Suprapubic skin (tissue), 4 donors: Measurements from ENCODE around the gene PITX3. TPM values are rescaled to one million over a fixed set of nuclear protein-coding genes. Genes with fewer than 3 reads are reported as not detected.
"Not testable (repeated sequence)": the region's sequence is repeated elsewhere in the genome, so short reads cannot be mapped to it uniquely, and the experiment has no call there.

ENCODE experiments used
- DNase-seq, 2 donors: peaks; one replicate each; pipeline ENCODE4 v3.0.0-alpha.2; 2019; ENCODE audit warnings: low spot score in 2 of 2
- H3K27ac ChIP-seq: fragments of 200-600 bp; sonication (generic); one replicate; pipeline ENCODE4 v1.5.1; 2019
- H3K27me3 ChIP-seq: fragments of 200-600 bp; sonication (generic); one replicate; pipeline ENCODE4 v1.5.1; 2019
- H3K36me3 ChIP-seq: fragments of 200-600 bp; sonication (generic); one replicate; pipeline ENCODE4 v1.5.1; 2019
- H3K4me1 ChIP-seq: fragments of 200-600 bp; sonication (generic); one replicate; pipeline ENCODE4 v1.5.1; 2019
- H3K4me3 ChIP-seq: fragments of 200-600 bp; sonication (generic); one replicate; pipeline ENCODE4 v1.5.1; 2019; ENCODE audit warnings: mild to moderate bottlenecking
- H3K9me3 ChIP-seq: fragments of 200-600 bp; sonication (generic); one replicate; pipeline ENCODE4 v1.5.1; 2019
- EP300 ChIP-seq: sonication (generic); formaldehyde crosslinking; IDR thresholded peaks from one replicate; pipeline ENCODE4 v1.6.1; 2017; ENCODE audit warnings: antibody characterized with exemption
- POLR2A ChIP-seq, 2 donors: fragments of 450-650 bp; IDR thresholded peaks; one replicate each; pipeline ENCODE4 v1.6.1; 2017; ENCODE audit warnings: antibody characterized with exemption in 2 of 2, mild to moderate bottlenecking in 2 of 2, moderate library complexity in 2 of 2
- POLR2AphosphoS5 ChIP-seq, 3 donors: sonication (generic); formaldehyde crosslinking; IDR thresholded peaks; one replicate each; pipeline ENCODE4 v1.6.1; 2017; ENCODE audit warnings: antibody characterized with exemption in 3 of 3
- WGBS: methylation state at CpG from one replicate; pipeline ENCODE4 v1.1.5; 2018; 5-methylcytosine and 5-hydroxymethylcytosine counted together
- total RNA-seq, 4 donors: library from RNA; depleted of rRNA; stranded (reverse); fragments of >200 nt; gene quantifications; one replicate each; pipeline ENCODE4 v1.1.0, GENCODE V29; 2016
- TF ChIP-seq, protein P1 (sequence below), 2 donors: fragments of 200-600 bp in 1 of 2; fragments of 450-650 bp in 1 of 2; sonication (generic) in 1 of 2; IDR thresholded peaks; one replicate each; pipeline ENCODE4 v1.5.1; 2016 to 2019; ENCODE audit warnings: antibody characterized with exemption in 2 of 2, mild to moderate bottlenecking in 1 of 2, moderate library complexity in 1 of 2

The PITX3 gene
- total RNA-seq, 4 donors from 2014 or later = not detected

DNA sequence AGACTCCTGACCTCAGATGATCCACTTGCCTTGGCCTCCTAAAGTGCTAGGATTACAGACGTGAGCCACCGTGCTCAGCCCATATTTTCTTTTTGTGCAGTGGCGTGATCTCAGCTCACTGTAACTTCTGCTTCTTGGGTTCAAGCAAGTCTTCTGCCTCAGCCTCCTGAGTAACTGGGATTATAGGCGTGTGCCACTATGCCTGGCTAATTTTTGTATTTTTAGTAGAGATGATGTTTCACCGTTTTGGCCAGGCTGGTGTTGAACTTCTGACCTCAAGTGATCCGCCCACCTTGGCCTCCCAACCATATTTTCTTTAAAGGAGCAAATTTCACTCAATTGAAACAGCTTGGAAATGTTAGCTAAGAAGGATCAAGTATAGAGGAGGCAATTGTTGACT is 20.5 kb upstream of the PITX3 start:
- no peak for TF ChIP-seq POLR2A (IDR thresholded peaks at IDR 0.05)
- TF ChIP-seq EP300 = no peak
- no peak for TF ChIP-seq POLR2AphosphoS5 (IDR thresholded peaks at IDR 0.05)
- TF ChIP-seq, protein P1, sequence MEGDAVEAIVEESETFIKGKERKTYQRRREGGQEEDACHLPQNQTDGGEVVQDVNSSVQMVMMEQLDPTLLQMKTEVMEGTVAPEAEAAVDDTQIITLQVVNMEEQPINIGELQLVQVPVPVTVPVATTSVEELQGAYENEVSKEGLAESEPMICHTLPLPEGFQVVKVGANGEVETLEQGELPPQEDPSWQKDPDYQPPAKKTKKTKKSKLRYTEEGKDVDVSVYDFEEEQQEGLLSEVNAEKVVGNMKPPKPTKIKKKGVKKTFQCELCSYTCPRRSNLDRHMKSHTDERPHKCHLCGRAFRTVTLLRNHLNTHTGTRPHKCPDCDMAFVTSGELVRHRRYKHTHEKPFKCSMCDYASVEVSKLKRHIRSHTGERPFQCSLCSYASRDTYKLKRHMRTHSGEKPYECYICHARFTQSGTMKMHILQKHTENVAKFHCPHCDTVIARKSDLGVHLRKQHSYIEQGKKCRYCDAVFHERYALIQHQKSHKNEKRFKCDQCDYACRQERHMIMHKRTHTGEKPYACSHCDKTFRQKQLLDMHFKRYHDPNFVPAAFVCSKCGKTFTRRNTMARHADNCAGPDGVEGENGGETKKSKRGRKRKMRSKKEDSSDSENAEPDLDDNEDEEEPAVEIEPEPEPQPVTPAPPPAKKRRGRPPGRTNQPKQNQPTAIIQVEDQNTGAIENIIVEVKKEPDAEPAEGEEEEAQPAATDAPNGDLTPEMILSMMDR (IDR thresholded peaks at IDR 0.05) = no peak
- DNase-seq = no peak
- H3K27ac ChIP-seq = no peak overlapping the region
- H3K4me1 ChIP-seq = no peaks in the 10 kb centered on the region
- 65% methylated on average over 6 of the region's 6 CpGs for WGBS
- H3K36me3 ChIP-seq = peaks cover 18% of the 10 kb centered on the region
- no peaks in the 10 kb centered on the region for H3K27me3 ChIP-seq
- H3K4me3 ChIP-seq = no peak overlapping the region
- no peaks in the 10 kb centered on the region for H3K9me3 ChIP-seq

DNA sequence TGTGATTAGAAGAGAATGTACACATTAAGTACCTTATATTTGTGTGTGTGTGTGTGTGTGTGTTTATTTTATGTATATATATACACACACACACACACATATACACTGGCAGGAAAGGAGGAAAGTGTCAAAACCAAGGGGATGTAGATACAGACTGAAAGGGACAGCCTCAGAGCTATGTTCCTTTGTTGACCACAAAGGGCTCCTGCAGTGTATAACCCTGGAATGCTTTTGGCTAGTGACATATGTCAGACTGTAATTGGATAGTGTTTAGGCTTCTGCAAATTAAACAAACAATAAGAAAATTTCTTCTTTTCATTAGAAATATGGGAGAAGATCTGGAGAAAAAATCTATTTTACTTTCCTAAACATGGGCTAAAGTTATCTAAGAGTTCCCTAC is 19.9 kb upstream of the PITX3 start:
- no peak for TF ChIP-seq EP300
- TF ChIP-seq, protein P1 (IDR thresholded peaks at IDR 0.05) = no peak
- no peak for TF ChIP-seq POLR2A (IDR thresholded peaks at IDR 0.05)
- no peak for TF ChIP-seq POLR2AphosphoS5 (IDR thresholded peaks at IDR 0.05)
- Histone ChIP-seq H3K9me3 (no peaks in the 10 kb centered on the region), H3K27me3 (no peaks in the 10 kb centered on the region), H3K36me3 (peaks cover 18% of the 10 kb centered on the region), H3K4me1 (no peaks in the 10 kb centered on the region), H3K27ac (no peak overlapping the region), H3K4me3 (no peak overlapping the region)
- DNase-seq = no peak

DNA sequence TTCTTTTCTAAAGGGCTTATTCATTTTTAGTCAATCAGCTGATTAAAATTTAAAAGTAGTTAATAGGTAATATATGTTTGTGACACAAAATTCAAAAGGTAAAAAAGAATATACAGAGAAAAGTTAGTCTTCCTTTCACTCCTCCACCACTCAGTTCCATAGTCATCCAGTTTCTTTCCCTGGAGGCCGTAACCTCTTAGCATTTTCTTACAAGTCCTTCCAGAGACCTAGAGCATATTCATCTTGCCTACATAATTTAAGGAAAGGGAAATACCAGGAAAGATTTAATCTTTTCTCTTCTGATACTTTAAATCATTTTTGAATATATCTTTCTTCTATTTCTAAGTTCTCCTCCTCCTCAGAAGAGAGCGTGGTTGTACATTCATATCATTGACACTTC is 14.1 kb upstream of the PITX3 start:
- H3K4me3 ChIP-seq = no peak overlapping the region
- DNase-seq = no peak
- WGBS = 86% methylated on average over 2 of the region's 2 CpGs
- H3K9me3 ChIP-seq = no peaks in the 10 kb centered on the region
- TF ChIP-seq EP300 (no peak), POLR2AphosphoS5 (IDR thresholded peaks at IDR 0.05) (no peak), POLR2A (IDR thresholded peaks at IDR 0.05) (no peak)
- TF ChIP-seq, protein P1 (IDR thresholded peaks at IDR 0.05) = no peak
- no peaks in the 10 kb centered on the region for H3K27me3 ChIP-seq
- H3K27ac ChIP-seq = no peak overlapping the region
- H3K36me3 ChIP-seq = peaks cover 6% of the 10 kb centered on the region
- peaks cover 5% of the 10 kb centered on the region for H3K4me1 ChIP-seq

DNA sequence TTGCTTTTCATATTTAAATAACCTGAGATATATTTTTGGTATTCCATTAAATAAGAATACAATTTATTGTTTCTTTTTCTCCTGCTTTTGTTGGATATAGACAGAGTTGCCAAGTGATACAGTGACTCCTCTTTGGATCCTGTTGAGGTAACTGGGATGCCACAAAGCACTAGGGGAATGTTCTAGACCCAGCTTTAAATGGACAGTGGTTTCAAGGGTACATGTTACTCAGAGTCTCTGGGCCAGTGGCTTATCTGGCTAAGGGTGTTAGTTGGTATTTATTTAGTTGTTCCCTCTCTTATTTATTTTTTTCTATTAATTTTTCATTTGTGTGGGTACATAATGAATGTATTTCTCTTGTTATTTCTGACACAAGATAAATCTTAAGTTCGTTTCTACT is 13.1 kb upstream of the PITX3 start:
- no peak for DNase-seq
- Histone ChIP-seq H3K9me3 (no peaks in the 10 kb centered on the region), H3K4me1 (peaks cover 5% of the 10 kb centered on the region), H3K27me3 (no peaks in the 10 kb centered on the region), H3K36me3 (no peaks in the 10 kb centered on the region), H3K27ac (no peak overlapping the region), H3K4me3 (no peak overlapping the region)
- TF ChIP-seq POLR2A (IDR thresholded peaks at IDR 0.05) = no peak
- no peak for TF ChIP-seq EP300
- no peak for TF ChIP-seq POLR2AphosphoS5 (IDR thresholded peaks at IDR 0.05)
- TF ChIP-seq, protein P1 (IDR thresholded peaks at IDR 0.05) = no peak
- 77% methylated on average over 1 of the region's 1 CpG for WGBS

DNA sequence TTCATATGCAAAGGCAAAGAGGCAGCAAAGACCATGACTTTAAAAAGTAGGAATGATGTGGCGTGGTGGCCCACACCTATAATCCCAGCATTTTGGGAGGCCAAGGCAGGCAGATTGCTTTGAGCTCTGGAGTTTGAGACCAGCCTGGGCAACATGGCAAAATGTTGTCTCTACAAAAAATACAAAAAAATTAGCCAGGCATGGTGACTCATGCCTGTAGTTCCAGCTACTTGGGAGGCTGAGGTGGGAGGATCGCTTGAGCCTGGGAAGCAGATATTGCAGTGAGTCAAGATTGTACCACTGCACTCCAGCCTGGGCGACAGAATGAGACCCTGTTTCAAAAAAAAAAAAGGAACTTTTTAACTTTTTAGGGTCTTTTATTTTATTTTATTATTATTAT is 11.2 kb upstream of the PITX3 start:
- not testable (repeated sequence) for H3K9me3 ChIP-seq, H3K36me3 ChIP-seq, DNase-seq, H3K27me3 ChIP-seq, H3K27ac ChIP-seq, H3K4me3 ChIP-seq
- peaks cover 23% of the 10 kb centered on the region for H3K4me1 ChIP-seq
- WGBS = 95% methylated on average over 3 of the region's 3 CpGs

DNA sequence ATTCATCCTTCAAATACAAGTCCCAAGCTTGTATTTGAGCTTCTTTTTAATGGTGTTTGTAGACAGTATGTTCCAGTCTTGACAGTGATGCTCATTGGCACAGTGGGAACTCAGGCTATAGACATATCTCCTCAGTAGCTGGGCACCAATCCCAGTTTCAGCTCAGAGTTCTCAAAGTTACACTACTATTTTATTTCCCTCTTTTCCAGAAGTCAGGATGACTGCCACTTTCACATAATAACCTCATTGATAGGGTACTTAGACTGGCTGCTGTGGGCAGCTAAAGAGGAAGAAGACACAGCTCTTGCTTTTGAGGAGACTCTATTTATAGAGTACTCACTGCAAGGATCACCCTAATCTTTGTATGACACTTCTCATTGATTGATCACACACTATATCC is 6.4 kb upstream of the PITX3 start:
- H3K4me3 ChIP-seq = no peak overlapping the region
- TF ChIP-seq, protein P1 (IDR thresholded peaks at IDR 0.05) = no peak
- TF ChIP-seq POLR2A (IDR thresholded peaks at IDR 0.05) = no peak
- no peak for TF ChIP-seq EP300
- TF ChIP-seq POLR2AphosphoS5 (IDR thresholded peaks at IDR 0.05) = no peak
- no peaks in the 10 kb centered on the region for H3K27me3 ChIP-seq
- DNase-seq = no peak
- H3K27ac ChIP-seq = no peak overlapping the region
- no peaks in the 10 kb centered on the region for H3K36me3 ChIP-seq
- H3K4me1 ChIP-seq = peaks cover 47% of the 10 kb centered on the region
- no peaks in the 10 kb centered on the region for H3K9me3 ChIP-seq
